ENCODE data around the gene SULT1A1. TPM values are rescaled to one million over a fixed set of nuclear protein-coding genes. Genes with fewer than 3 reads are reported as not detected.
"Not testable (repeated sequence)": the region's sequence is repeated elsewhere in the genome, so short reads cannot be mapped to it uniquely, and the experiment has no call there.

The SULT1A1 gene
- total RNA-seq, 1 experiment from 2014 or later: 82.0 TPM

DNA sequence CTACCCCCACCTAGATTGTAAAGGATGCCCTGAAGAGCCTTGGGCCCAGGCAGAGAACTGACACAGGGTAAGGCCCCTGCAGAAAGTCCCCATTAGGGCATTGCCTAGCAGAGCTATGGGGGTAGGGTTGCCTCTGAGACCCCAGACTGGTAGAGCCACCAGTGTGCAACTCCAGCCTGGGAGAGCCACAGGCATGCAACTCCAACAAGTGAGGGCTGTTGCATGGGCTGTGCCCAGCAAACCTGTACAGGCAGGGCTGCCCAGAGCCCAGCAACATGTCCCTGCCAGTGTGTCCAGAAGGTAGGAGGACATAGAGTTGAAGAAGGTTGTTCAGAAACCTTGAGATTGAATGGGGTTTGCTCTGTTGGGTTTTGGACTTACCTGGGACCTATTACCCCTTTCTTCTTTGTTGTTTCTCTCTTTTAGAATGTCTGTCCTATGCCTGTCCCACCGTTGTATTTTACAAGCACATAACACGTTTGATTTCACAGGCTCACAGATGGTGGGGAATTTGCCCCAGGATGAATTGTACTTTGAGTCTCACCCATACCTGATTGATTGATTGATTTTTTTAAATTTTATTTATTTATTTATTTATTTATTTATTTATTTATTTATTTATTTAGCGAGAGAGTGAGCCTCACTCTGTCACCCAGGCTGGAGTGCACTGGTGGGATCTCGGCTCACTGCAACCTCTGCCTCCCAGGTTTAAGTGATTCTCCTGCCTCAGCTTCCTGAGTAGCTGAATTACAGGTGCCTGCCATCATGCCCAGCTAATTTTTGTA is 39.7 kb downstream of the SULT1A1 start:
- H3F3A ChIP-seq (ENCODE audit: insufficient read depth, low read depth): no peaks in the 10 kb centered on the region
- H3K36me3 ChIP-seq (ENCODE audit: low read depth): peaks cover 7% of the 10 kb centered on the region; the same call in 1 of the 2 replicates
- H3K79me2 ChIP-seq (ENCODE audit: low read depth): no peaks in the 10 kb centered on the region
- H3K27me3 ChIP-seq (ENCODE audit: insufficient read depth, low read depth): no peaks in the 10 kb centered on the region
- DNase-seq: no peak
- H3K27ac ChIP-seq: no peak overlapping the region
- no peaks in the 10 kb centered on the region for H4K20me1 ChIP-seq (ENCODE audit: insufficient read depth)
- POLR2A ChIA-PET (ENCODE audit: unreplicated experiment): interaction anchor here (0.5 kb wide), 1 partner anchor 23 kb away, joined by 3 read pairs; no protein-coding TSS in a partner anchor
- no peaks in the 10 kb centered on the region for H3K4me1 ChIP-seq (replicated peaks; ENCODE audit: insufficient read depth)
- BruUV-seq (replicated peaks): no TSS peak
- H3K4me3 ChIP-seq: no peak overlapping the region
- no peak overlapping the region for H3K4me2 ChIP-seq
- intact Hi-C loops (cut with micrococcal nuclease; ENCODE audit: unreplicated experiment): no loop called here
- CTCF ChIA-PET: no interaction called here
- no peak for TF ChIP-seq EZH2 (IDR thresholded peaks at IDR 0.05; ENCODE audit: low read depth)
- TF ChIP-seq, protein P1, sequence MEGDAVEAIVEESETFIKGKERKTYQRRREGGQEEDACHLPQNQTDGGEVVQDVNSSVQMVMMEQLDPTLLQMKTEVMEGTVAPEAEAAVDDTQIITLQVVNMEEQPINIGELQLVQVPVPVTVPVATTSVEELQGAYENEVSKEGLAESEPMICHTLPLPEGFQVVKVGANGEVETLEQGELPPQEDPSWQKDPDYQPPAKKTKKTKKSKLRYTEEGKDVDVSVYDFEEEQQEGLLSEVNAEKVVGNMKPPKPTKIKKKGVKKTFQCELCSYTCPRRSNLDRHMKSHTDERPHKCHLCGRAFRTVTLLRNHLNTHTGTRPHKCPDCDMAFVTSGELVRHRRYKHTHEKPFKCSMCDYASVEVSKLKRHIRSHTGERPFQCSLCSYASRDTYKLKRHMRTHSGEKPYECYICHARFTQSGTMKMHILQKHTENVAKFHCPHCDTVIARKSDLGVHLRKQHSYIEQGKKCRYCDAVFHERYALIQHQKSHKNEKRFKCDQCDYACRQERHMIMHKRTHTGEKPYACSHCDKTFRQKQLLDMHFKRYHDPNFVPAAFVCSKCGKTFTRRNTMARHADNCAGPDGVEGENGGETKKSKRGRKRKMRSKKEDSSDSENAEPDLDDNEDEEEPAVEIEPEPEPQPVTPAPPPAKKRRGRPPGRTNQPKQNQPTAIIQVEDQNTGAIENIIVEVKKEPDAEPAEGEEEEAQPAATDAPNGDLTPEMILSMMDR (conservative IDR thresholded peaks at IDR 0.05): no peak
- H3K9me3 ChIP-seq (ENCODE audit: insufficient read depth, low read depth): peaks cover 16% of the 10 kb centered on the region
- H2AFZ ChIP-seq: no peak overlapping the region
- 0 out of 2 replicates have a peak, but pooled peaks cover 3% of the 10 kb centered on the region for H3K9me2 ChIP-seq (ENCODE audit: insufficient read depth)

DNA sequence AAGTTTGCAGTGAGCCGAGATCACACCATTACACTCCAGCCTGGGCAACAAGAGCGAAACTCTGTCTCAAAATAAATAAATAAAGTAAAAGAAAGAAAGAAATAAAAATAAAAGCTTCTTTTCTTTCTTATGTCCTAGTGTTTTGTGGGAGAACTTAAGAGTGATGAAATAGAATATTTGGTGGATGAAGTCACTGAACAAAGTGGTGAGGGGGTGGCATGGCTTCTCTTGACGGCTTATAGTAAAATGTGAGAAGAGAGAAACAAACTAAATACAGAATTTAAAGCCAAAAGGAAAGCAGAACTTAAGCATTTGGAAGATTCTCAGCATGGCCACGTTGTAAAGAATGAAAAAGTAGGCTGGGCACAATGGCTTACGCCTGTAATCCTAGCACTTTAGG is 40.8 kb downstream of the SULT1A1 start:
- Histone ChIP-seq H3K4me1 (replicated peaks; ENCODE audit: insufficient read depth) (no peaks in the 10 kb centered on the region), H3K4me3 (no peak overlapping the region), H3K27me3 (ENCODE audit: insufficient read depth, low read depth) (no peaks in the 10 kb centered on the region), H3K9me3 (ENCODE audit: insufficient read depth, low read depth) (peaks cover 16% of the 10 kb centered on the region), H3K9me2 (ENCODE audit: insufficient read depth) (0 out of 2 replicates have a peak, but pooled peaks cover 3% of the 10 kb centered on the region), H2AFZ (no peak overlapping the region), H3F3A (ENCODE audit: insufficient read depth, low read depth) (no peaks in the 10 kb centered on the region), H3K36me3 (ENCODE audit: low read depth) (peaks cover 7% of the 10 kb centered on the region; the same call in 1 of the 2 replicates), H4K20me1 (ENCODE audit: insufficient read depth) (no peaks in the 10 kb centered on the region), H3K27ac (no peak overlapping the region), H3K4me2 (no peak overlapping the region), H3K79me2 (ENCODE audit: low read depth) (no peaks in the 10 kb centered on the region)
- ChIA-PET POLR2A (ENCODE audit: unreplicated experiment) (no interaction called here), CTCF (interaction anchor here (0.7 kb wide), 2 partner anchors 15 to 48 kb away, joined by 6 to 8 read pairs; no protein-coding TSS in a partner anchor)
- TF ChIP-seq EZH2 (IDR thresholded peaks at IDR 0.05; ENCODE audit: low read depth): no peak
- TF ChIP-seq, protein P1 (conservative IDR thresholded peaks at IDR 0.05): no peak
- no TSS peak for BruUV-seq (replicated peaks)
- no peak for DNase-seq
- intact Hi-C loops (cut with micrococcal nuclease; ENCODE audit: unreplicated experiment): no loop called here

DNA sequence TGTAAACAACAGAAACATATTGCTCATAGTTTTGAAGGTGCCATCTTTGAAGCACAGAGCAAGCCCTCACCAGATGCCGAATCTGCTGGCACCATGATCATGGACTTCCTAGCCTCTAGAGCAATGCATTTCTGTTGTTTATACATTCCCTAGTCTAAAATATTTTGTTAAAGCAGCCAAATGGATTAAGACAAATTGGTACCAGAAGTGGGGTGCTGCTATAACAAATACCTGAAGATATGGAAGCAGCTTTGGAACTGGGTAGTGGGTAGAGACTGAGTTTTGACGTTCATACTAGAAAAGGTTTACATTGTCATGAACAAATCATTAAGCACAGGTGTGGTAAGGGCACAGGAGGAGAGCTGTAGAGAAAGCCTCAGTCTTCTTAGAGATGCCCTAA is 42.6 kb downstream of the SULT1A1 start:
- peaks cover 16% of the 10 kb centered on the region for H3K9me3 ChIP-seq (ENCODE audit: insufficient read depth, low read depth)
- 0 out of 2 replicates have a peak, but pooled peaks cover 3% of the 10 kb centered on the region for H3K9me2 ChIP-seq (ENCODE audit: insufficient read depth)
- H3K79me2 ChIP-seq (ENCODE audit: low read depth): no peaks in the 10 kb centered on the region
- H2AFZ ChIP-seq: no peak overlapping the region
- H3K27ac ChIP-seq: no peak overlapping the region
- ChIA-PET POLR2A (ENCODE audit: unreplicated experiment) (no interaction called here), CTCF (no interaction called here)
- no peak overlapping the region for H3K4me3 ChIP-seq
- no peaks in the 10 kb centered on the region for H3K4me1 ChIP-seq (replicated peaks; ENCODE audit: insufficient read depth)
- no TSS peak for BruUV-seq (replicated peaks)
- TF ChIP-seq, protein P1 (conservative IDR thresholded peaks at IDR 0.05): no peak
- TF ChIP-seq EZH2 (IDR thresholded peaks at IDR 0.05; ENCODE audit: low read depth): no peak
- no peaks in the 10 kb centered on the region for H3K27me3 ChIP-seq (ENCODE audit: insufficient read depth, low read depth)
- DNase-seq: no peak
- no peaks in the 10 kb centered on the region for H3F3A ChIP-seq (ENCODE audit: insufficient read depth, low read depth)
- peaks cover 7% of the 10 kb centered on the region; the same call in 1 of the 2 replicates for H3K36me3 ChIP-seq (ENCODE audit: low read depth)
- no peak overlapping the region for H3K4me2 ChIP-seq
- no peaks in the 10 kb centered on the region for H4K20me1 ChIP-seq (ENCODE audit: insufficient read depth)
- intact Hi-C loops (cut with micrococcal nuclease; ENCODE audit: unreplicated experiment): no loop called here

DNA sequence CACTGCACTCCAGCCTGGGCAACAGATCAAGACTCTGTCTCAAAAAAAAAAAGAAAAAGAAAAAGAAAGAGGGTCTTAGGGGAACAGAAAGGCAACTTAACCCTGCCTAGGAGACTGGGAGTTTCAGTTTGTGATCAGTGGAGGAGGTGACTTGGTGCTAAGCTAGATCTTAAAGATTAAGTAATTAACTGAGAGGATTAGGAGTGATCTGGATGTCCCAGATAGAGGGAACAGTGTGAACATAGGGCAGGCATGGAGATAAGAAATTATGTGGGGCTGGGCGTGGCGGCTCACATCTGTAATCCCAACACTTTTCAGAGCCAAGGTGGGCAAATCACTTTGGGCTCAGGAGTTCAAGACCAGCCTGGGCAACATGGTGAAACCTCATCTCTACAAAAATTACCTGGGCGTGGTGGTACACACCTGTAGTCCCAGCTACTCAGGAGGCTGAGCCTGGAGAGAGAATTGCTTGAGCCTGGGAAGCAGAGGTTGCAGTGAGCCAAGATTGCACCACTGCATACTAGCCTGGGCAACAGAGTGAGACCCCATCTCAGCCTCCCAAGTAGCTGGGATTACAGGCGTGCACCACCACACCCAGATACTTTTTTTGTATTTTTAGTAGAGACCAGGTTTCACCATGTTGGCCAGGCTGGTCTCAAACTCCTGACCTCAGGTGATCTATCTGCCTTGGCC is 43.5 kb downstream of the SULT1A1 start:
- H4K20me1 ChIP-seq (ENCODE audit: insufficient read depth); CTCF ChIA-PET; DNase-seq; H3F3A ChIP-seq (ENCODE audit: insufficient read depth, low read depth); H2AFZ ChIP-seq; H3K27ac ChIP-seq; POLR2A ChIA-PET (ENCODE audit: unreplicated experiment); BruUV-seq (replicated peaks); H3K4me3 ChIP-seq; H3K4me1 ChIP-seq (replicated peaks; ENCODE audit: insufficient read depth); H3K27me3 ChIP-seq (ENCODE audit: insufficient read depth, low read depth); H3K4me2 ChIP-seq; H3K79me2 ChIP-seq (ENCODE audit: low read depth); H3K36me3 ChIP-seq (ENCODE audit: low read depth); intact Hi-C loops (cut with micrococcal nuclease; ENCODE audit: unreplicated experiment); H3K9me2 ChIP-seq (ENCODE audit: insufficient read depth): not testable (repeated sequence)
- H3K9me3 ChIP-seq (ENCODE audit: insufficient read depth, low read depth): peaks cover 16% of the 10 kb centered on the region

Data from PC-9 (cell line).